IMR-90 (cell line): Measurements from ENCODE around the gene KCNT1. TPM values are rescaled to one million over a fixed set of nuclear protein-coding genes. Genes with fewer than 3 reads are reported as not detected.
A peak's percentile ranks its signal among the peaks of the same experiment; 100 is the strongest.

Experiments
- ATAC-seq: fragments of 200-7000 bp; cut with Tn5 transposase; 2 replicates; pipeline ENCODE4 v1.9.1; 2020; ENCODE audit warnings: low read depth, mild to moderate bottlenecking, moderate library complexity
- BruUV-seq: library from RNA; stranded (reverse); fragments of 400-500 nt; replicated peaks from 2 replicates; lab custom pipeline; 2021; lab: Mats Ljungman, UMichigan
- CTCF ChIA-PET: fragments of 300-600 bp; formaldehyde crosslinking; extraction: SDS; loops from one replicate; lab custom pipeline; 2021; ENCODE audit warnings: antibody characterized with exemption; lab: Yijun Ruan, JAX
- POLR2A ChIA-PET: fragments of 300-600 bp; sonication (Branson Sonifier 250); formaldehyde crosslinking; loops from one replicate; lab custom pipeline; 2022; ENCODE audit warnings: antibody characterized with exemption; ENCODE audit not compliant: unreplicated experiment; lab: Charles Lee
- DNase-seq: peaks from one replicate; pipeline ENCODE4 v3.0.0; 2013
- H2AFZ ChIP-seq: replicated peaks from 2 replicates; pipeline ENCODE3; 2013; ENCODE audit warnings: low read length, mild to moderate bottlenecking; ENCODE audit not compliant: poor library complexity
- H2AK5ac ChIP-seq: 2 replicates; pipeline ENCODE4 v1.6.1; 2013; ENCODE audit warnings: low read depth, low read length, inconsistent platforms
- H2AK9ac ChIP-seq: replicated peaks from 2 replicates; pipeline ENCODE3; 2013; ENCODE audit warnings: mild to moderate bottlenecking, low read depth, low read length, moderate library complexity; ENCODE audit not compliant: poor library complexity
- H2BK120ac ChIP-seq: 2 replicates; pipeline ENCODE4 v1.6.1; 2013; ENCODE audit warnings: low read depth, low read length, inconsistent platforms
- H2BK15ac ChIP-seq: 3 replicates; pipeline ENCODE4 v1.6.1; 2013; ENCODE audit warnings: low read depth, low read length, inconsistent platforms
- H2BK20ac ChIP-seq: 2 replicates; pipeline ENCODE4 v1.6.1; 2013; ENCODE audit warnings: low read depth, mild to moderate bottlenecking, inconsistent platforms, low read length, moderate library complexity
- H2BK5ac ChIP-seq: 2 replicates; pipeline ENCODE4 v1.6.1; 2013; ENCODE audit warnings: mild to moderate bottlenecking, low read depth, low read length, inconsistent platforms; ENCODE audit not compliant: poor library complexity, severe bottlenecking
- H3K14ac ChIP-seq: replicated peaks from 2 replicates; pipeline ENCODE4 v1.6.1; 2013; ENCODE audit warnings: low read depth, low read length, inconsistent platforms
- H3K18ac ChIP-seq: 2 replicates; pipeline ENCODE4 v1.6.1; 2013; ENCODE audit warnings: low read depth, low read length, control low read depth
- H3K23ac ChIP-seq: 2 replicates; pipeline ENCODE4 v1.6.1; 2013; ENCODE audit warnings: low read depth, low read length, inconsistent platforms
- H3K27ac ChIP-seq: 2 replicates; pipeline ENCODE4 v1.5.1; 2013; ENCODE audit warnings: mild to moderate bottlenecking, control low read depth, low read length; ENCODE audit not compliant: insufficient read depth
- H3K27me3 ChIP-seq: 2 replicates; pipeline ENCODE4 v1.6.1; 2013; ENCODE audit warnings: low read length; ENCODE audit not compliant: control insufficient read depth, insufficient read depth
- H3K36me3 ChIP-seq: 2 replicates; pipeline ENCODE4 v1.6.1; 2013; ENCODE audit warnings: low read length, mixed read lengths; ENCODE audit not compliant: control insufficient read depth, insufficient read depth
- H3K4ac ChIP-seq: 2 replicates; pipeline ENCODE4 v1.6.1; 2013; ENCODE audit warnings: low read depth, low read length, inconsistent platforms
- H3K4me1 ChIP-seq: 2 replicates; pipeline ENCODE4 v1.6.1; 2013; ENCODE audit warnings: low read length, mixed read lengths; ENCODE audit not compliant: control insufficient read depth, insufficient read depth
- H3K4me2 ChIP-seq: 2 replicates; pipeline ENCODE4 v1.6.1; 2013; ENCODE audit warnings: low read depth, mild to moderate bottlenecking, control low read depth, low read length, moderate library complexity
- H3K4me3 ChIP-seq: 2 replicates; pipeline ENCODE4 v1.5.1; 2013; ENCODE audit warnings: low read depth, mild to moderate bottlenecking, control low read depth, low read length, moderate library complexity; ENCODE audit not compliant: insufficient read depth
- H3K56ac ChIP-seq: 2 replicates; pipeline ENCODE4 v1.6.1; 2013; ENCODE audit warnings: low read length, inconsistent platforms; ENCODE audit not compliant: insufficient read depth; ENCODE audit errors: extremely low read depth
- H3K79me1 ChIP-seq, 2 experiments: 2 replicates each; pipeline ENCODE4 v1.6.1; 2013; ENCODE audit warnings: low read length in 2 of 2, inconsistent platforms in 1 of 2, low read depth in 1 of 2
- H3K9ac ChIP-seq: 2 replicates; pipeline ENCODE4 v1.6.1; 2013; ENCODE audit warnings: low read depth, low read length, control low read depth
- H3K9me1 ChIP-seq: 2 replicates; pipeline ENCODE4 v1.6.1; 2013; ENCODE audit warnings: low read length, inconsistent platforms; ENCODE audit not compliant: insufficient read depth
- H3K9me3 ChIP-seq: 2 replicates; pipeline ENCODE4 v1.6.1; 2013; ENCODE audit warnings: low read length; ENCODE audit not compliant: control insufficient read depth, insufficient read depth
- H4K20me1 ChIP-seq: 2 replicates; pipeline ENCODE4 v1.6.1; 2013; ENCODE audit warnings: low read length, inconsistent platforms; ENCODE audit not compliant: insufficient read depth
- H4K5ac ChIP-seq: 2 replicates; pipeline ENCODE4 v1.6.1; 2013; ENCODE audit warnings: mild to moderate bottlenecking, low read depth, low read length, control low read depth
- H4K8ac ChIP-seq, 2 experiments: 2 replicates each; pipeline ENCODE4 v1.6.1; 2013; ENCODE audit warnings: low read depth in 2 of 2, low read length in 2 of 2, control low read depth in 1 of 2, inconsistent platforms in 1 of 2
- H4K91ac ChIP-seq: 2 replicates; pipeline ENCODE4 v1.6.1; 2013; ENCODE audit warnings: low read depth, low read length, inconsistent platforms; ENCODE audit not compliant: insufficient read depth
- BHLHE40 ChIP-seq: fragments of 150-350 bp; IDR thresholded peaks from 2 replicates; pipeline ENCODE4 v1.6.1; 2016; ENCODE audit warnings: mild to moderate bottlenecking, low read depth, low read length
- CEBPB ChIP-seq: IDR thresholded peaks from 2 replicates; pipeline ENCODE4 v1.6.1; 2012; ENCODE audit warnings: low read depth, low read length, improper control_type of control experiment
- CHD1 ChIP-seq: IDR thresholded peaks from 2 replicates; pipeline ENCODE4 v1.6.1; 2012; ENCODE audit warnings: low read depth, low read length, improper control_type of control experiment
- CTCF ChIP-seq: conservative IDR thresholded peaks from 2 replicates; pipeline ENCODE4 v1.5.1; 2012; ENCODE audit warnings: mild to moderate bottlenecking, low read depth, low read length, improper control_type of control experiment
- ELK1 ChIP-seq: fragments of 150-350 bp; IDR thresholded peaks from 2 replicates; pipeline ENCODE4 v1.6.1; 2016; ENCODE audit warnings: low read depth, mild to moderate bottlenecking, low read length, moderate library complexity, borderline replicate concordance
- FOS ChIP-seq: fragments of 150-350 bp; IDR thresholded peaks from 2 replicates; pipeline ENCODE4 v1.6.1; 2016; ENCODE audit warnings: low read depth, low read length
- MAFK ChIP-seq: IDR thresholded peaks from 2 replicates; pipeline ENCODE4 v1.6.1; 2012; ENCODE audit warnings: low read depth, low read length, improper control_type of control experiment
- MAZ ChIP-seq: IDR thresholded peaks from 2 replicates; pipeline ENCODE4 v1.6.1; 2012; ENCODE audit warnings: low read depth, mild to moderate bottlenecking, low read length, improper control_type of control experiment, moderate library complexity, borderline replicate concordance
- MXI1 ChIP-seq: IDR thresholded peaks from 2 replicates; pipeline ENCODE4 v1.6.1; 2012; ENCODE audit warnings: low read depth, mild to moderate bottlenecking, low read length, moderate library complexity, borderline replicate concordance
- NFE2L2 ChIP-seq: fragments of 150-350 bp; IDR thresholded peaks from 2 replicates; pipeline ENCODE4 v1.6.1; 2016; ENCODE audit warnings: low read depth, mild to moderate bottlenecking, low read length
- RAD21 ChIP-seq: IDR thresholded peaks from 2 replicates; pipeline ENCODE4 v1.6.1; 2012; ENCODE audit warnings: low read length, improper control_type of control experiment
- RCOR1 ChIP-seq: IDR thresholded peaks from 2 replicates; pipeline ENCODE4 v1.6.1; 2012; ENCODE audit warnings: mild to moderate bottlenecking, low read length, improper control_type of control experiment; ENCODE audit not compliant: insufficient replicate concordance
- RFX5 ChIP-seq: IDR thresholded peaks from 2 replicates; pipeline ENCODE4 v1.8.0; 2012; ENCODE audit warnings: low read depth, mild to moderate bottlenecking, low read length, moderate library complexity
- SMC3 ChIP-seq: fragments of 150-350 bp; IDR thresholded peaks from 2 replicates; pipeline ENCODE4 v1.6.1; 2016; ENCODE audit warnings: low read depth, mild to moderate bottlenecking, antibody characterized with exemption, low read length, moderate library complexity
- USF2 ChIP-seq: fragments of 150-350 bp; IDR thresholded peaks from 2 replicates; pipeline ENCODE4 v1.6.1; 2017; ENCODE audit warnings: mild to moderate bottlenecking, antibody characterized with exemption, low read length, low read depth
- WGBS, 2 experiments: methylation state at CpG; one replicate each; pipeline versions ENCODE4 v1.1.5 to v1.1.7; 2013; ENCODE audit warnings: missing lambda C conversion rate in 2 of 2; ENCODE audit not compliant: insufficient read length in 1 of 2; ENCODE audit errors: extremely low coverage in 2 of 2; 5-methylcytosine and 5-hydroxymethylcytosine counted together
- dilution Hi-C: fragments of 300-500 bp; cut with HindIII; formaldehyde crosslinking; loops from one replicate; pipeline ENCODE4 v1.14.3; 2018; ENCODE audit warnings: low sequenced_read_pairs; ENCODE audit not compliant: unreplicated experiment
- in situ Hi-C: fragments of 300-500 bp; cut with MboI; formaldehyde crosslinking; loops from 3 replicates; pipeline ENCODE4 v1.14.3; 2019; ENCODE audit warnings: low sequenced_read_pairs, inconsistent platforms, mixed read lengths
- intact Hi-C: fragments of 100-400 bp; cut with micrococcal nuclease; formaldehyde crosslinking; loops from 2 replicates; pipeline ENCODE4 v1.10.0; 2022
- polyA plus RNA-seq, 3 experiments: library from polyadenylated mRNA; depleted of rRNA; stranded (reverse); fragments of >200 nt; gene quantifications; 2 replicates each; pipeline ENCODE4 v1.2.3, GENCODE V29; 2012; ENCODE audit warnings: low replicate concordance in 1 of 3
- total RNA-seq: library from RNA; depleted of rRNA; stranded (reverse); fragments of >200 nt; gene quantifications from 2 replicates; pipeline ENCODE4 v1.2.3, GENCODE V29; 2012

The KCNT1 gene
- total and polyA plus RNA-seq, 2 of the 4 experiments (the other 2 are of a cell fraction) = not detected

- H3K79me1 ChIP-seq = no peaks in the 10 kb centered on the region
- in situ Hi-C loops = no loop called here
- no peaks in the 10 kb centered on the region for H3K4me1 ChIP-seq
- no peak overlapping the region for H3K18ac ChIP-seq
- H4K20me1 ChIP-seq = no peaks in the 10 kb centered on the region
- H3K56ac ChIP-seq = no peak overlapping the region
- no peak overlapping the region for H2BK20ac ChIP-seq
- H3K4ac ChIP-seq = no peak overlapping the region
- no peak overlapping the region for H2AFZ ChIP-seq
- no peak overlapping the region for H4K5ac ChIP-seq
- no peak overlapping the region for H2AK5ac ChIP-seq
- ChIA-PET POLR2A (no interaction called here), CTCF (no interaction called here)
- no peak overlapping the region for H3K27ac ChIP-seq
- no peak overlapping the region for H3K14ac ChIP-seq
- no TSS peak for BruUV-seq
- no peak for TF ChIP-seq SMC3
- no peak for TF ChIP-seq FOS
- no peak for TF ChIP-seq RAD21
- TF ChIP-seq USF2 = no peak
- no peak for TF ChIP-seq MAFK
- no peak for TF ChIP-seq CTCF
- no peak for TF ChIP-seq NFE2L2
- TF ChIP-seq MAZ = no peak
- no peak for TF ChIP-seq CEBPB
- TF ChIP-seq BHLHE40 = no peak
- TF ChIP-seq CHD1 = no peak
- TF ChIP-seq RCOR1 = no peak
- TF ChIP-seq RFX5 = no peak
- TF ChIP-seq MXI1 = no peak
- TF ChIP-seq ELK1 = no peak
- no peak overlapping the region for H2BK120ac ChIP-seq
- H2BK5ac ChIP-seq = no peak overlapping the region
- H4K91ac ChIP-seq = no peak overlapping the region
- H3K27me3 ChIP-seq = peaks cover 4% of the 10 kb centered on the region; the same call in 1 of the 2 replicates
- no peaks in the 10 kb centered on the region for H3K36me3 ChIP-seq
- no peak for DNase-seq
- no peak overlapping the region for H3K4me2 ChIP-seq
- no peak for ATAC-seq
- no peaks in the 10 kb centered on the region for H3K9me1 ChIP-seq
- peak overlapping the region; percentile 13 for H2AK9ac ChIP-seq
- dilution Hi-C loops = no loop called here
- no peak overlapping the region for H2BK15ac ChIP-seq
- no peak overlapping the region for H3K4me3 ChIP-seq
- intact Hi-C loops = loop anchor here (5.0 to 10.0 kb wide), 2 partner anchors 194 to 323 kb away; no protein-coding TSS in a partner anchor
- H3K23ac ChIP-seq = no peak overlapping the region
- H3K9ac ChIP-seq = no peak overlapping the region
- no peak overlapping the region for H4K8ac ChIP-seq
- no peaks in the 10 kb centered on the region for H3K9me3 ChIP-seq
- WGBS, 2 experiments = 83% methylated on average over 2 of the region's 13 CpGs; no CpG with 5 or more reads in 1 of the 2 experiments
Observed at GRCh38 chr9:135799261-135799660, 97.3 kb downstream of the KCNT1 start.
